Ascending aorta (tissue), 2 donors: ENCODE data around the gene STK32B. TPM values are rescaled to one million over a fixed set of nuclear protein-coding genes. Genes with fewer than 3 reads are reported as not detected.
A peak's percentile ranks its signal among the peaks of the same experiment; 100 is the strongest.

Experiments
- DNase-seq, 2 donors: peaks; one replicate each; pipeline ENCODE4 v3.0.0-alpha.2; 2019; ENCODE audit warnings: low spot score in 2 of 2
- H3K27ac ChIP-seq, 2 donors: fragments of 200-600 bp; sonication (generic); one replicate each; pipeline ENCODE4 v1.5.1; 2016 to 2017; ENCODE audit warnings: mild to moderate bottlenecking in 1 of 2
- H3K27me3 ChIP-seq: fragments of 200-600 bp; sonication (generic); one replicate; pipeline ENCODE4 v1.5.1; 2017
- H3K36me3 ChIP-seq, 2 donors: fragments of 200-600 bp; sonication (generic); one replicate each; pipeline ENCODE4 v1.5.1; 2016
- H3K4me1 ChIP-seq, 2 donors: fragments of 200-600 bp; sonication (generic); one replicate each; pipeline ENCODE4 v1.5.1; 2016 to 2017; ENCODE audit warnings: mild to moderate bottlenecking in 1 of 2
- H3K4me3 ChIP-seq, 2 donors: fragments of 200-600 bp; sonication (generic); one replicate each; pipeline ENCODE4 v1.5.1; 2016 to 2017; ENCODE audit warnings: mild to moderate bottlenecking in 1 of 2
- H3K9me3 ChIP-seq, 2 donors: fragments of 200-600 bp; sonication (generic); one replicate each; pipeline ENCODE4 v1.5.1; 2016
- intact Hi-C: fragments of 100-400 bp; cut with DNase I; formaldehyde crosslinking; loops from one replicate; pipeline ENCODE4 v1.15.1; 2023
- total RNA-seq: library from RNA; depleted of rRNA; stranded (reverse); fragments of >200 nt; gene quantifications from one replicate; pipeline ENCODE4 v1.1.0, GENCODE V29; 2016
- TF ChIP-seq, protein P1 (sequence below), 3 experiments: fragments of 200-600 bp in 2 of 3; fragments of 450-650 bp in 1 of 3; sonication (generic) in 2 of 3; IDR thresholded peaks; one replicate each; pipeline ENCODE4 v1.5.1; 2016 to 2019; ENCODE audit warnings: antibody characterized with exemption in 3 of 3, mild to moderate bottlenecking in 1 of 3, moderate library complexity in 1 of 3

The STK32B gene
- total RNA-seq, 1 donor from 2014 or later, result 2.3 TPM

DNA sequence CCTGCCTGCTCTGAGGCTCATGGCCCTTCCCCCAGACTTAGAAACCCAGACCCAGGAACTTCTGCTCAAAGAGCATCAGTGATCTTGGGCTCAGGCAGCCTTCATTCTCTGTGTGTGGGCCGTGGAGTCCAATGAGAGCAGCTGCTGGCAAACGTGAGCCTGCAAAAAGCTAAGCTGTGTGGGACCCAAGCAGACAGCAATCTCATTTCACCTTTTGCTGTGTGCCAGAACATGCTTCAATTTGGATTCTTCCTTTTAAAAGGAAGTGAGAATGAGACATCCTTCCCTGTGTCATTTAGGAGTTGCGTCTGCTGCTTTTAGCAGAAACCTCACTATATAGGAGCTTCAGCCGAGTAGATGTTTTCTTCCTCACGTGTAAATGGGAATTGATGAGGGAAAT lies 418.6 kb downstream of the STK32B start:
- no peaks in the 10 kb centered on the region for H3K27me3 ChIP-seq
- no peaks in the 10 kb centered on the region for H3K4me1 ChIP-seq
- H3K27ac ChIP-seq, result no peak overlapping the region
- intact Hi-C loops, result no loop called here
- TF ChIP-seq, protein P1, sequence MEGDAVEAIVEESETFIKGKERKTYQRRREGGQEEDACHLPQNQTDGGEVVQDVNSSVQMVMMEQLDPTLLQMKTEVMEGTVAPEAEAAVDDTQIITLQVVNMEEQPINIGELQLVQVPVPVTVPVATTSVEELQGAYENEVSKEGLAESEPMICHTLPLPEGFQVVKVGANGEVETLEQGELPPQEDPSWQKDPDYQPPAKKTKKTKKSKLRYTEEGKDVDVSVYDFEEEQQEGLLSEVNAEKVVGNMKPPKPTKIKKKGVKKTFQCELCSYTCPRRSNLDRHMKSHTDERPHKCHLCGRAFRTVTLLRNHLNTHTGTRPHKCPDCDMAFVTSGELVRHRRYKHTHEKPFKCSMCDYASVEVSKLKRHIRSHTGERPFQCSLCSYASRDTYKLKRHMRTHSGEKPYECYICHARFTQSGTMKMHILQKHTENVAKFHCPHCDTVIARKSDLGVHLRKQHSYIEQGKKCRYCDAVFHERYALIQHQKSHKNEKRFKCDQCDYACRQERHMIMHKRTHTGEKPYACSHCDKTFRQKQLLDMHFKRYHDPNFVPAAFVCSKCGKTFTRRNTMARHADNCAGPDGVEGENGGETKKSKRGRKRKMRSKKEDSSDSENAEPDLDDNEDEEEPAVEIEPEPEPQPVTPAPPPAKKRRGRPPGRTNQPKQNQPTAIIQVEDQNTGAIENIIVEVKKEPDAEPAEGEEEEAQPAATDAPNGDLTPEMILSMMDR (IDR thresholded peaks at IDR 0.05), result no peak
- no peak for DNase-seq
- H3K36me3 ChIP-seq, result no peaks in the 10 kb centered on the region
- no peak overlapping the region for H3K4me3 ChIP-seq
- no peaks in the 10 kb centered on the region for H3K9me3 ChIP-seq

DNA sequence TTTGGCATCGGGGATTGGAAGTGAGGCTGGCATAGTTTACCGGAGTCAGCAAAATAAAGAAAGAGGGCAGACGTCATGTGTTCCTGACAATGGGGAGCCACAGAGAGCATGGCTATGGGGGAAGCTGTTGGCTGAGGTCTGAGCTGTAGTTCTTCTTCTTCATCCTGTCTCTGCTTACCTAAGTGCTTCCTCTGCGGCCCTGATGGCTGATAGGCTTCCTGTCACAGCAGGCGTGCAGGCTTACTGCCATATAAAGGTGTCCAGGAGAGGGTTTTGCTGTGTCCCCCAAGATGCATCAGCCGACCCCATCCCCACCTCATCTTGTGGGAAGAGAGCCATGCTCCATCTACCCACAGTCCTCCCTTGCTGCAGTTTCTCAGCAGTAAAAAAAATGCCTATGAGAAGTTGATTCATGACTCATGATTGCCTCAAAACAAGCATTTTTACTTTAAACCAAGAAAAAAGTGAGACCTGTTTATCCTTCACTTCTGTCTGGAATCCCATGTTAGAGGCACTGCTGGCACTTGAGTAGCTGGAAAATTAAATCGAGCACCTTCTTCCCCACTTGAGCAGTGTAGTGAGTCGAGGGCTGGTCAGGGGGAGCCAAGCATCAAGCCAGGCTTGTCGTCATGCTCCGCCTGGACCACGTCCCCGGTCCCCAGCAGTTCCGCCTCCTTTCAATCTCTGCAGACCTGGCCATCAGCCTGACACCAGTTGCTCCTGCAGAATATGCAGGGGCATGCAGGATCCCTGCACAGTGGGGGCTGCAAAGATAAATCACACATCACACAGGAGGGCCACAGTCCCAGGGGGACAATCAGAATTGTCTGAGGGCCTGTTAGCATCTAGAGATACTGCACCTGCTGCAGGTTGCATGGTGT lies 419.3 kb downstream of the STK32B start:
- intact Hi-C loops, result no loop called here
- no peaks in the 10 kb centered on the region for H3K27me3 ChIP-seq
- H3K36me3 ChIP-seq, result no peaks in the 10 kb centered on the region
- TF ChIP-seq, protein P1 (IDR thresholded peaks at IDR 0.05), result no peak
- DNase-seq, result peak in 1 of 2 donors; percentile 39
- no peaks in the 10 kb centered on the region for H3K9me3 ChIP-seq
- no peak overlapping the region for H3K27ac ChIP-seq
- no peak overlapping the region for H3K4me3 ChIP-seq
- no peaks in the 10 kb centered on the region for H3K4me1 ChIP-seq

DNA sequence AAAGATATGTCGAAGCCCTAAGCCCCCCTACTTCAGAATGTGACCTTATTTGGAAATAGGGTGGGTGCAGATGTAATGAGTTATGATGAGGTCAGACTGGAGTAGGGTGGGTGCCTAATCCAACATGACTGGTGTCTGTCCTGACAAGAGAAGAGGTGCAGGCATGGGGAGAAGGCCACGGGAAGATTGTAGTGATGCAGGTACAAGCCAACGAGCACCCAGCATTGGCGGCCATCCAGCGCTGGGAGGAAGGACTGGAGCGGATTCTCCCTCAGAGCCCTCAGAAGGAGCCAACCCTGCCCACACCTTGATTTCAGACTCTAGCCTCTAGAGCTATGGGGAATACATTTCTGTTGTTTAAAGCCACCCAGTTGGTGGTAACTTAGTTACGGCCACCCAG lies 419.9 kb downstream of the STK32B start:
- H3K27ac ChIP-seq, result no peak overlapping the region
- DNase-seq, result no peak

GRCh38 chr4:5471691-5472090 lies 420.4 kb downstream of the STK32B start:
- Histone ChIP-seq H3K27ac (no peak overlapping the region), H3K27me3 (no peaks in the 10 kb centered on the region), H3K9me3 (peaks cover 0 to under 1% of the 10 kb centered on the region in 2 donors), H3K4me3 (no peak overlapping the region), H3K4me1 (no peaks in the 10 kb centered on the region), H3K36me3 (no peaks in the 10 kb centered on the region)
- intact Hi-C loops, result no loop called here
- TF ChIP-seq, protein P1 (IDR thresholded peaks at IDR 0.05), result no peak
- DNase-seq, result peak in 1 of 2 donors; percentile 15

More for the DNA sequence above, 419.9 kb downstream of the STK32B start:
- Histone ChIP-seq H3K36me3 (no peaks in the 10 kb centered on the region), H3K4me1 (no peaks in the 10 kb centered on the region), H3K27me3 (no peaks in the 10 kb centered on the region), H3K4me3 (no peak overlapping the region), H3K9me3 (no peaks in the 10 kb centered on the region)
- TF ChIP-seq, protein P1 (IDR thresholded peaks at IDR 0.05), result no peak
- intact Hi-C loops, result no loop called here

GRCh38 chr4:5472160-5472591 lies 420.9 kb downstream of the STK32B start:
- TF ChIP-seq, protein P1 (IDR thresholded peaks at IDR 0.05), result no peak
- no peaks in the 10 kb centered on the region for H3K27me3 ChIP-seq
- no peaks in the 10 kb centered on the region for H3K36me3 ChIP-seq
- H3K4me3 ChIP-seq, result no peak overlapping the region
- H3K9me3 ChIP-seq, result peaks cover 0 to 5% of the 10 kb centered on the region in 2 donors
- DNase-seq, result no peak
- H3K4me1 ChIP-seq, result no peaks in the 10 kb centered on the region
- intact Hi-C loops, result no loop called here
- H3K27ac ChIP-seq, result no peak overlapping the region
